Measurements from ENCODE around the gene ADSS1.
"Not testable (repeated sequence)": the region's sequence is repeated elsewhere in the genome, so short reads cannot be mapped to it uniquely, and the experiment has no call there.

Gene ADSS1

GRCh38 chr14:104734991-104735779 is 11.2 kb downstream of the ADSS1 start:
- no peak for DNase-seq

GRCh38 chr14:104735830-104736642 is 12.0 kb downstream of the ADSS1 start:
- DNase-seq: no peak

GRCh38 chr14:104738375-104739019 is 14.5 kb downstream of the ADSS1 start:
- no peak for DNase-seq

- no peak for DNase-seq
These were observed 15.0 kb downstream of the ADSS1 start for GRCh38 chr14:104739026-104739425.

GRCh38 chr14:104739546-104740516 is 15.8 kb downstream of the ADSS1 start:
- no peak for DNase-seq

- DNase-seq: no peak
These were observed 17.2 kb downstream of the ADSS1 start for GRCh38 chr14:104741108-104741802.

- no peak for DNase-seq
These were observed 17.8 kb downstream of the ADSS1 start for GRCh38 chr14:104741803-104742251.

GRCh38 chr14:104742586-104743455 is 18.8 kb downstream of the ADSS1 start:
- DNase-seq: no peak

GRCh38 chr14:104743461-104744380 is 19.7 kb downstream of the ADSS1 start:
- no peak for DNase-seq

GRCh38 chr14:104744484-104744883 is 20.5 kb downstream of the ADSS1 start:
- DNase-seq: no peak

- no peak for DNase-seq
These were observed 21.4 kb downstream of the ADSS1 start for GRCh38 chr14:104745431-104745830.

GRCh38 chr14:104746071-104746545 is 22.1 kb downstream of the ADSS1 start:
- no peak for DNase-seq

GRCh38 chr14:104746934-104747481 is 23.0 kb downstream of the ADSS1 start:
- peak; percentile 63 for DNase-seq

GRCh38 chr14:104747876-104748275 is 23.8 kb downstream of the ADSS1 start:
- no peak for DNase-seq

- DNase-seq: no peak
These were observed 25.2 kb downstream of the ADSS1 start for GRCh38 chr14:104749111-104749649.

GRCh38 chr14:104750056-104750752 is 26.2 kb downstream of the ADSS1 start:
- no peak for DNase-seq

- not testable (repeated sequence) for DNase-seq
These were observed 26.7 kb downstream of the ADSS1 start for GRCh38 chr14:104750753-104751057.

Measured in COR-L47 (cell line).